ENCODE data around the gene PEX13. TPM values are rescaled to one million over a fixed set of nuclear protein-coding genes. Genes with fewer than 3 reads are reported as not detected.
"Not testable (repeated sequence)": the region's sequence is repeated elsewhere in the genome, so short reads cannot be mapped to it uniquely, and the experiment has no call there.

Gene PEX13
- total RNA-seq, 1 experiment from 2014 or later, result 20.4 TPM

DNA sequence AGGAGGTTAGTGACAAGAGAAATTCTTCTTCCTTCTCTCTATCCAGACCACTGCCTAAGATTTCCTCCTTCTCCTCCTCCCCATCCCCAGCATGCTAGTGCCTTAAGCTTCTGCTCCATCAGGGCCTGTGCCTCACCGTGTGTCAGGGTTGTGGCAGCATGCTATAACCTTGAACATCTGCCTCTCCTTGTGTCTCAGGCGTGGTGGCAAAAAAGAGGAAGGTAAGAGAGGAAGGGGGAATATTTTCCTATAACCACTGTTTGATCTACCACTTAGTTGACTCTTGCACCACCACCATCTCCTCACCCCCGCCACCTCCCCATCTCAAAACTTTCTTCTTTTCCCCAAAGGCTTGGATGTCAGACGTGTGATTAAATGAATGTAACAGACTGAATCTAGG, 38.3 kb upstream of the PEX13 start (continued):
- TF ChIP-seq, protein P1, sequence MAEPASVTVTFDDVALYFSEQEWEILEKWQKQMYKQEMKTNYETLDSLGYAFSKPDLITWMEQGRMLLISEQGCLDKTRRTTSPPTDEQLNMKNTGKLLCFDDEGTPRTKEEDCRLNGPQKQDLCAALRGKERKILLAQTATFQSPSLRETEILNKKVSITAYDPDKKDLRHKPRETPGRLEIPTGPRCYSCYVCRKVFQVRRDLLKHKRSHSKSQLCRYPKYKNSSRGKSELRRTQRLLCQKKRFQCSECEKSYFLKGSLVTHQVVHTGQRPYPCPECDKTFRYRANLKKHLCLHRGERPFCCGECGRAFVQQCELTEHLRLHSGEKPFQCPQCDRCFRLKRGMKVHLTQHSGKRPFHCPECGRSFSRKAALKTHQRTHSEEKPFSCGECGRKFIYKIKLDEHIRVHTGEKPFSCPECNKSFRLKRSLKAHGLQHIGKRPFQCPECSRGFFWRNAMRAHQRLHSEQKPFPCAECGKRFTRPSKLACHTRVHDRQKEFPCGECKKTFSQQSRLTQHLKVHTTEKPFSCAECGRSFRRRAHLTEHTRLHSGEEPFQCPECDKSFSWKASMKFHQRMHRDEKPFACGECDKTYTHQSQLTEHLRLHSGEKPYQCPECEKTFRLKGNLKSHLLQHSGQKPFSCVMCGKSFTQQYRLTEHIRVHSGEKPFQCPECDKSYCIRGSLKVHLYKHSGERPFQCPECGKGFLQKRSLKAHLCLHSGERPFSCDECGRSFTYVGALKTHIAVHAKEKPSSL (CRISPR knock-in tag; conservative IDR thresholded peaks at IDR 0.05), result no peak
- no peak for TF ChIP-seq CBFB (CRISPR knock-in tag; IDR thresholded peaks at IDR 0.05; ENCODE audit: low read depth)

DNA sequence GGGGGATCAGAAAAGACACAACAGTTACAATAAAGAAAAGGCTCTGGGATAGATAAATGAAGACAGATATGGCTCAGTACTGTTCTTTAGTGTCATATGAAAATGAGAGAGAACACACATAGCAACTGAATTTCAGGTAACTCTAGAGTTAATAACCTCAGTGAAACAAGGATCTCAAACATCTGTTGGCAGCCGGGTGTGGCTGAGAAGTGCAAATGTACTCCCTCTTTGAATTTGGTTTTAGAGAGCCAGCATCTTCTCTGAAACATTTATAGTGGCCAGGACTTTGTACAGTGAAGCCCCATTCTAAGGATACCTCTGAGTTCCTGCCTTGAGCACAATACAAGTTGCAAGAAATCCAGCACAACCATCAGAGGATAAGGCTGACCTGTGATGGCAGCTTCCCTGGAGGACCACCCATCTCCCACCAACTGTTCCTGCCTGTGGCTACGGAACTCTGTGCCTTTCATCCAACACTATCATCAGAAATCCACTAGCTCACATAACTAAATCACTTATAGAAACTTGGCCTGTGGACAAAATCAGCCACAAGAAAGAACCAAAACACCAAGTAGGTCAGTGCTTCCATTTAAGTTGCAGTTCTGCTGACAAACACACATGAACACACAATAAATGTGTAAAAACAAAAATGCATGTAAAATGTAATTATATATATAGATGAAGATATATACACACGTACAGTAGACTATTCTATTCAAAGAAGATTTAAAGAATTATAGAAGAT, 37.3 kb upstream of the PEX13 start:
- H3K4me1 Mint-ChIP-seq, result no peaks in the 10 kb centered on the region
- DNase-seq (ENCODE audit: low spot score), result no peak
- POLR2A ChIA-PET, result no interaction called here
- ATAC-seq, result no peak
- no peak overlapping the region for H3K27ac Mint-ChIP-seq
- TF ChIP-seq, protein P2, sequence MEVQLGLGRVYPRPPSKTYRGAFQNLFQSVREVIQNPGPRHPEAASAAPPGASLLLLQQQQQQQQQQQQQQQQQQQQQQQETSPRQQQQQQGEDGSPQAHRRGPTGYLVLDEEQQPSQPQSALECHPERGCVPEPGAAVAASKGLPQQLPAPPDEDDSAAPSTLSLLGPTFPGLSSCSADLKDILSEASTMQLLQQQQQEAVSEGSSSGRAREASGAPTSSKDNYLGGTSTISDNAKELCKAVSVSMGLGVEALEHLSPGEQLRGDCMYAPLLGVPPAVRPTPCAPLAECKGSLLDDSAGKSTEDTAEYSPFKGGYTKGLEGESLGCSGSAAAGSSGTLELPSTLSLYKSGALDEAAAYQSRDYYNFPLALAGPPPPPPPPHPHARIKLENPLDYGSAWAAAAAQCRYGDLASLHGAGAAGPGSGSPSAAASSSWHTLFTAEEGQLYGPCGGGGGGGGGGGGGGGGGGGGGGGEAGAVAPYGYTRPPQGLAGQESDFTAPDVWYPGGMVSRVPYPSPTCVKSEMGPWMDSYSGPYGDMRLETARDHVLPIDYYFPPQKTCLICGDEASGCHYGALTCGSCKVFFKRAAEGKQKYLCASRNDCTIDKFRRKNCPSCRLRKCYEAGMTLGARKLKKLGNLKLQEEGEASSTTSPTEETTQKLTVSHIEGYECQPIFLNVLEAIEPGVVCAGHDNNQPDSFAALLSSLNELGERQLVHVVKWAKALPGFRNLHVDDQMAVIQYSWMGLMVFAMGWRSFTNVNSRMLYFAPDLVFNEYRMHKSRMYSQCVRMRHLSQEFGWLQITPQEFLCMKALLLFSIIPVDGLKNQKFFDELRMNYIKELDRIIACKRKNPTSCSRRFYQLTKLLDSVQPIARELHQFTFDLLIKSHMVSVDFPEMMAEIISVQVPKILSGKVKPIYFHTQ (CRISPR knock-in tag; IDR thresholded peaks at IDR 0.05), result no peak
- TF ChIP-seq, protein P3, sequence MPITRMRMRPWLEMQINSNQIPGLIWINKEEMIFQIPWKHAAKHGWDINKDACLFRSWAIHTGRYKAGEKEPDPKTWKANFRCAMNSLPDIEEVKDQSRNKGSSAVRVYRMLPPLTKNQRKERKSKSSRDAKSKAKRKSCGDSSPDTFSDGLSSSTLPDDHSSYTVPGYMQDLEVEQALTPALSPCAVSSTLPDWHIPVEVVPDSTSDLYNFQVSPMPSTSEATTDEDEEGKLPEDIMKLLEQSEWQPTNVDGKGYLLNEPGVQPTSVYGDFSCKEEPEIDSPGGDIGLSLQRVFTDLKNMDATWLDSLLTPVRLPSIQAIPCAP (CRISPR knock-in tag; IDR thresholded peaks at IDR 0.05), result no peak
- TF ChIP-seq, protein P4, sequence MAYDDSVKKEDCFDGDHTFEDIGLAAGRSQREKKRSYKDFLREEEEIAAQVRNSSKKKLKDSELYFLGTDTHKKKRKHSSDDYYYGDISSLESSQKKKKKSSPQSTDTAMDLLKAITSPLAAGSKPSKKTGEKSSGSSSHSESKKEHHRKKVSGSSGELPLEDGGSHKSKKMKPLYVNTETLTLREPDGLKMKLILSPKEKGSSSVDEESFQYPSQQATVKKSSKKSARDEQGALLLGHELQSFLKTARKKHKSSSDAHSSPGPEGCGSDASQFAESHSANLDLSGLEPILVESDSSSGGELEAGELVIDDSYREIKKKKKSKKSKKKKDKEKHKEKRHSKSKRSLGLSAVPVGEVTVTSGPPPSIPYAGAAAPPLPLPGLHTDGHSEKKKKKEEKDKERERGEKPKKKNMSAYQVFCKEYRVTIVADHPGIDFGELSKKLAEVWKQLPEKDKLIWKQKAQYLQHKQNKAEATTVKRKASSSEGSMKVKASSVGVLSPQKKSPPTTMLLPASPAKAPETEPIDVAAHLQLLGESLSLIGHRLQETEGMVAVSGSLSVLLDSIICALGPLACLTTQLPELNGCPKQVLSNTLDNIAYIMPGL (CRISPR knock-in tag; IDR thresholded peaks at IDR 0.05), result no peak
- TF ChIP-seq ZNF423 (CRISPR knock-in tag; IDR thresholded peaks at IDR 0.05), result no peak
- TF ChIP-seq ZNF263 (CRISPR knock-in tag; IDR thresholded peaks at IDR 0.05; ENCODE audit: low read depth), result no peak
- no peak for TF ChIP-seq SMAD4 (CRISPR knock-in tag; IDR thresholded peaks at IDR 0.05)
- TF ChIP-seq, protein P5, sequence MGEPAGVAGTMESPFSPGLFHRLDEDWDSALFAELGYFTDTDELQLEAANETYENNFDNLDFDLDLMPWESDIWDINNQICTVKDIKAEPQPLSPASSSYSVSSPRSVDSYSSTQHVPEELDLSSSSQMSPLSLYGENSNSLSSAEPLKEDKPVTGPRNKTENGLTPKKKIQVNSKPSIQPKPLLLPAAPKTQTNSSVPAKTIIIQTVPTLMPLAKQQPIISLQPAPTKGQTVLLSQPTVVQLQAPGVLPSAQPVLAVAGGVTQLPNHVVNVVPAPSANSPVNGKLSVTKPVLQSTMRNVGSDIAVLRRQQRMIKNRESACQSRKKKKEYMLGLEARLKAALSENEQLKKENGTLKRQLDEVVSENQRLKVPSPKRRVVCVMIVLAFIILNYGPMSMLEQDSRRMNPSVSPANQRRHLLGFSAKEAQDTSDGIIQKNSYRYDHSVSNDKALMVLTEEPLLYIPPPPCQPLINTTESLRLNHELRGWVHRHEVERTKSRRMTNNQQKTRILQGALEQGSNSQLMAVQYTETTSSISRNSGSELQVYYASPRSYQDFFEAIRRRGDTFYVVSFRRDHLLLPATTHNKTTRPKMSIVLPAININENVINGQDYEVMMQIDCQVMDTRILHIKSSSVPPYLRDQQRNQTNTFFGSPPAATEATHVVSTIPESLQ (CRISPR knock-in tag; IDR thresholded peaks at IDR 0.05), result no peak
- TF ChIP-seq TP53 (CRISPR knock-in tag; IDR thresholded peaks at IDR 0.05), result no peak
- TF ChIP-seq FOXJ3 (CRISPR knock-in tag; IDR thresholded peaks at IDR 0.05; ENCODE audit: borderline replicate concordance), result no peak
- no peak for TF ChIP-seq SOX15 (CRISPR knock-in tag; IDR thresholded peaks at IDR 0.05)
- no peak for TF ChIP-seq RELA (CRISPR knock-in tag; IDR thresholded peaks at IDR 0.05; ENCODE audit: borderline replicate concordance)
- TF ChIP-seq GABPB1 (CRISPR knock-in tag; IDR thresholded peaks at IDR 0.05), result no peak
- TF ChIP-seq GRHL2 (CRISPR knock-in tag; IDR thresholded peaks at IDR 0.05; ENCODE audit: insufficient replicate concordance, severe bottlenecking), result no peak
- no peaks in the 10 kb centered on the region for H3K9me3 Mint-ChIP-seq
- H3K36me3 Mint-ChIP-seq, result no peaks in the 10 kb centered on the region
- H3K4me3 Mint-ChIP-seq, result no peak overlapping the region
- H3K27me3 Mint-ChIP-seq (ENCODE audit: low read depth), result no peaks in the 10 kb centered on the region
- CTCF ChIA-PET, result interaction anchor here (0.5 kb wide), 1 partner anchor 460 kb away, joined by 3 read pairs; no protein-coding TSS in a partner anchor

DNA sequence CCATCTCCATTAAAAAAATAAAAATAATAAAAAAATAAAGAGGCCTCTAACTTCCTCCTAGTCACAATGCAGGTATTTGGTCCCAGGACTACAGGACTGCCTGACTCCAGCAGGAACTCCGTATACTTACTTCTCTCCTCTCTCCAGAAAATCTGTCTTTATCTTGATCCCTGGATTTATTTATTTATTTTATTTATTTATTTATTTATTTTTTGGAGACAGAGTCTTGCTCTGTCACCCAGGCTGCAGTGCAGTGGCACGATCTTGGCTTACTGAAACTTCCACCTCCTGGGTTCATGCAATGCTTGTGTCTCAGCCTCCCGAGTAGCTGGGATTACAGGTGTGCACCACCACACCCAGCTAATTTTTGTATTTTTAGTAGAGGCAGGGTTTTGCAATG, 35.5 kb upstream of the PEX13 start:
- not testable (repeated sequence) for H3K4me3 Mint-ChIP-seq; H3K9me3 Mint-ChIP-seq; DNase-seq (ENCODE audit: low spot score); H3K27me3 Mint-ChIP-seq (ENCODE audit: low read depth); H3K4me1 Mint-ChIP-seq; H3K36me3 Mint-ChIP-seq; H3K27ac Mint-ChIP-seq; ATAC-seq
- POLR2A ChIA-PET, result interaction anchor here (0.6 kb wide), 1 partner anchor 727 kb away, joined by 5 read pairs; no protein-coding TSS in a partner anchor
- CTCF ChIA-PET, result interaction anchor here (0.6 kb wide), 1 partner anchor 249 kb away, joined by 3 read pairs; no protein-coding TSS in a partner anchor

Measured in WTC11 (cell line).